T-cell (primary cell): Measurements from ENCODE around the gene CBY1. TPM values are rescaled to one million over a fixed set of nuclear protein-coding genes. Genes with fewer than 3 reads are reported as not detected.

ENCODE experiments used
- ATAC-seq, 4 experiments: fragments of 200-7000 bp in 3 of 4; fragments of 150-1000 bp in 1 of 4; cut with Tn5 transposase; replicated peaks in 1 of 4; 1 replicate in 3 of 4; 2 replicates in 1 of 4; pipeline ENCODE4 v1.10.0; 2021; ENCODE audit warnings: moderate library complexity in 3 of 4, mild to moderate bottlenecking in 2 of 4, moderate number of reproducible peaks in 1 of 4
- CTCF ChIA-PET, 2 donors: fragments of 300-600 bp; sonication (Branson Sonifier 250); formaldehyde crosslinking; loops; one replicate each; lab custom pipeline; 2022; ENCODE audit warnings: antibody characterized with exemption in 2 of 2; lab: Charles Lee
- POLR2A ChIA-PET, 2 donors: fragments of 300-600 bp; sonication (Branson Sonifier 250); formaldehyde crosslinking; loops; one replicate each; lab custom pipeline; 2022; ENCODE audit warnings: antibody characterized with exemption in 2 of 2; lab: Charles Lee
- DNase-seq, 35 experiments: peaks; one replicate each; pipeline versions ENCODE4 v3.0.0 to v3.0.0-alpha.2; 2013 to 2023
- H3K27ac ChIP-seq: one replicate; pipeline ENCODE4 v1.5.1; 2013; ENCODE audit warnings: low read length
- H3K27me3 ChIP-seq, 2 experiments: replicated peaks in 1 of 2; 1 replicate in 1 of 2; 2 replicates in 1 of 2; pipeline versions ENCODE4 v1.6.1 to v1.7.0; 2013; ENCODE audit warnings: low read length in 1 of 2, mixed read lengths in 1 of 2; ENCODE audit not compliant: control insufficient read depth in 2 of 2, insufficient read depth in 2 of 2; ENCODE audit errors: extremely low read depth in 1 of 2
- H3K36me3 ChIP-seq, 2 donors: 1 replicate in 1 of 2; 2 replicates in 1 of 2; pipeline versions ENCODE4 v1.6.1 to v1.7.0; 2013; ENCODE audit warnings: low read length in 1 of 2; ENCODE audit not compliant: control insufficient read depth in 2 of 2, insufficient read depth in 1 of 2; ENCODE audit errors: extremely low read depth in 1 of 2
- H3K4me1 ChIP-seq, 2 experiments: 1 replicate in 1 of 2; 2 replicates in 1 of 2; pipeline versions ENCODE4 v1.6.1 to v1.7.0; 2013; ENCODE audit warnings: low read length in 2 of 2, mixed read lengths in 1 of 2; ENCODE audit not compliant: insufficient read depth in 2 of 2, control insufficient read depth in 1 of 2; ENCODE audit errors: extremely low read depth in 1 of 2
- H3K4me3 ChIP-seq, 2 donors: 1 replicate in 1 of 2; 2 replicates in 1 of 2; pipeline versions ENCODE4 v1.5.1 to v1.7.0; 2013; ENCODE audit warnings: mild to moderate bottlenecking in 2 of 2, low read length in 1 of 2, moderate library complexity in 1 of 2; ENCODE audit not compliant: control insufficient read depth in 1 of 2; ENCODE audit errors: extremely low read depth in 1 of 2
- H3K9me3 ChIP-seq: 2 replicates; pipeline ENCODE4 v1.7.0; 2013
- H3K27ac Mint-ChIP-seq, 2 donors: one replicate each; pipeline ENCODE4 v1.8.0; 2020 to 2021; ENCODE audit warnings: mild to moderate bottlenecking in 2 of 2, mixed read lengths in 2 of 2
- H3K27me3 Mint-ChIP-seq, 2 donors: one replicate each; pipeline ENCODE4 v1.8.0; 2021 to 2022; ENCODE audit warnings: mixed read lengths in 2 of 2
- H3K36me3 Mint-ChIP-seq: one replicate; pipeline ENCODE4 v1.8.0; 2021; ENCODE audit warnings: mixed read lengths
- H3K4me1 Mint-ChIP-seq, 3 donors: one replicate each; pipeline ENCODE4 v1.8.0; 2020 to 2022; ENCODE audit warnings: mixed read lengths in 3 of 3, mild to moderate bottlenecking in 1 of 3
- H3K4me3 Mint-ChIP-seq, 3 donors: one replicate each; pipeline ENCODE4 v1.8.0; 2020 to 2022; ENCODE audit warnings: mild to moderate bottlenecking in 3 of 3, mixed read lengths in 3 of 3, moderate library complexity in 3 of 3
- H3K9me3 Mint-ChIP-seq, 3 donors: one replicate each; pipeline ENCODE4 v1.8.0; 2020 to 2022; ENCODE audit warnings: mixed read lengths in 3 of 3
- WGBS: methylation state at CpG from one replicate; pipeline ENCODE4 v1.1.5; 2013; ENCODE audit warnings: missing lambda C conversion rate; ENCODE audit not compliant: insufficient coverage; 5-methylcytosine and 5-hydroxymethylcytosine counted together
- total RNA-seq, 35 experiments: library from RNA in 6 of 35; stranded (reverse) in 6 of 35; fragments of 120-200 nt in 1 of 35; gene quantifications; one replicate each; pipeline versions ENCODE4 v1.2.1 to v1.2.4 and lab custom pipeline; 2013 to 2026

The CBY1 gene
- total RNA-seq, 5 donors from 2014 or later (not counting 1 experiment from before 2014, with no cell fraction given) = 10.3 to 32.0 (median 27.8) TPM

DNA sequence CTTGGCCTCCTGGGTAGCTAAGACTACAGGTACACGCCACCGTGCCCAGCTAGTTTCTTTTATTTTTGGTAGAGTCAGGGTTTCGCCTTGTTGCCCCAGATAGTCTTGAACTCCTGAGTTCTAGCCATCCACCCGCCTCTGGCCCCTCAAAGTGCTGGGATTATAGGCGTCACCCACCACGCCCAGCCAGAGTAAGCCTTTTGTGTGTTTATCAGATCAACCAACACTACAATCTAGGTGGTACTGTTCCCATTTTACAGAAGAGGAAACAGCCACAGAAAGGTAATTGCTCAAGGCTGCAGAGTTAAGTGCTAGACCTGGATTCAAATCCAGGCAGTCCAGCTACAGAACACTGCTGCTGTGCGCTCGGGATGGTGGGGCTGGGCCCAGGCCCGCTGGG is 28.5 kb downstream of the CBY1 start:
- peaks cover 16 to 58% of the 10 kb centered on the region in 2 donors for H3K36me3 ChIP-seq
- CTCF ChIA-PET = interaction anchor here in 1 of 2 donors (0.7 kb wide), 1 partner anchor 13 kb away, joined by 3 read pairs; no protein-coding TSS in a partner anchor
- H3K4me1 Mint-ChIP-seq = peaks cover 19 to 24% (median 23%) of the 10 kb centered on the region in 3 donors
- peaks cover 5 to 17% of the 10 kb centered on the region in 2 experiments for H3K4me1 ChIP-seq
- H3K4me3 ChIP-seq = no peak overlapping the region
- DNase-seq (no peak), ATAC-seq (no peak)
- POLR2A ChIA-PET = interaction anchor here in 1 of 2 donors (0.7 kb wide), 1 partner anchor 161 kb away, joined by 9 read pairs; no protein-coding TSS in a partner anchor
- H3K27ac Mint-ChIP-seq = no peak overlapping the region
- WGBS = 100% methylated on average over 3 of the region's 9 CpGs
- no peaks in the 10 kb centered on the region for H3K9me3 ChIP-seq
- no peak overlapping the region for H3K27ac ChIP-seq
- H3K4me3 Mint-ChIP-seq = no peak overlapping the region
- no peaks in the 10 kb centered on the region for H3K27me3 ChIP-seq
- H3K9me3 Mint-ChIP-seq = no peaks in the 10 kb centered on the region
- H3K36me3 Mint-ChIP-seq = peaks cover 26% of the 10 kb centered on the region
- H3K27me3 Mint-ChIP-seq = no peaks in the 10 kb centered on the region

DNA sequence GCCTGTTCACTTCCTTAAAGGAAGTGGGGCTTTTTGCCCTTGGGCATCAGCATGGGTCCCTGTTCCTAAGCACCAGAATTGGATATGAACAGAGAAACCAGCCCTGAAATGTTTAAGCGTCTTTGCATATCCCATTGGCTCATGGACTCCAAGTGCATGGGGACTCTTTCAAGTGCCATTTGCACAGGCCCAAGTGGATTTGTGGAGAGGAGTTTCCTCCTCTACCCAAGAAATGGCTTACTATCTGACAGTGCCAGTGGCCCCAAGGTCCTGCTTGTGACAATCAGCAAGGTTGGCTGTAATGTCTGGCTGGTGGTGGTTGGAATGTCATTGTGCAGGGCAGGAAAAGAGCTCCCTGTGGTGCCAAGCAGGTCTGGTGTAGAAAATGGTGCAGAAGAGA is 29.3 kb downstream of the CBY1 start:
- no CpG with 5 or more reads among the region's 1 CpG for WGBS
- DNase-seq (no peak), ATAC-seq (no peak)
- H3K4me3 ChIP-seq = no peak overlapping the region
- no peaks in the 10 kb centered on the region for H3K9me3 ChIP-seq
- H3K4me1 Mint-ChIP-seq = peaks cover 19 to 24% (median 23%) of the 10 kb centered on the region in 3 donors
- no peak overlapping the region for H3K4me3 Mint-ChIP-seq
- H3K27ac Mint-ChIP-seq = no peak overlapping the region
- ChIA-PET CTCF (no interaction called here), POLR2A (no interaction called here)
- H3K27me3 ChIP-seq = no peaks in the 10 kb centered on the region
- peaks cover 5 to 17% of the 10 kb centered on the region in 2 experiments for H3K4me1 ChIP-seq
- no peaks in the 10 kb centered on the region for H3K9me3 Mint-ChIP-seq
- peaks cover 16 to 61% of the 10 kb centered on the region in 2 donors for H3K36me3 ChIP-seq
- no peaks in the 10 kb centered on the region for H3K27me3 Mint-ChIP-seq
- H3K27ac ChIP-seq = no peak overlapping the region
- H3K36me3 Mint-ChIP-seq = peaks cover 28% of the 10 kb centered on the region

DNA sequence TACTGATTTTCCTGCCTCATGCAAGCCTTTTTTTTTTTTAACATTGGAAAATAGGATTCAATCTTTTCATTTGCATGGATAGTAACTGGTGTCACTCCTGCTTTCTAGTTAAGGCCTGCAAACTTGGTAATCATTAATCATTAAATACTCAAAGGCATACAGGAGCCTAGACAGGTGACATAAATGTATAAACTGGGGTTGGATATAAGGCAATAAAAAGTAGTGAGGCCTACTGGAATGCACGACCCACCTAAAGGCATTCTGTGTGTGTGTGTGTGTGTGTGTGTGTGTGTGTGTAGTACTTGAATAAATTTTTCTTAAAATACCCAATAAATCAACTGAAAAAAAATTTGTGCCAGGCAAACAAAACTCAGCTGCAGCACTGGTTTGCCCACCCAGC is 33.2 kb downstream of the CBY1 start:
- Mint-ChIP-seq H3K9me3 (no peaks in the 10 kb centered on the region), H3K36me3 (peaks cover 41% of the 10 kb centered on the region), H3K4me1 (peaks cover 15 to 20% (median 19%) of the 10 kb centered on the region in 3 donors), H3K4me3 (no peak overlapping the region), H3K27ac (no peak overlapping the region), H3K27me3 (no peaks in the 10 kb centered on the region)
- Histone ChIP-seq H3K9me3 (no peaks in the 10 kb centered on the region), H3K27ac (no peak overlapping the region), H3K4me3 (no peak overlapping the region), H3K4me1 (no peaks in the 10 kb centered on the region), H3K36me3 (peaks cover 11 to 60% of the 10 kb centered on the region in 2 donors), H3K27me3 (no peaks in the 10 kb centered on the region)
- CTCF ChIA-PET = interaction anchor here in 1 of 2 donors (0.6 kb wide), 1 partner anchor 180 kb away, joined by 3 read pairs; no protein-coding TSS in a partner anchor
- no peak for ATAC-seq
- no CpG with 5 or more reads among the region's 1 CpG for WGBS
- DNase-seq = no peak
- POLR2A ChIA-PET = interaction anchor here in 1 of 2 donors (0.6 kb wide), 1 partner anchor 18 kb away, joined by 5 read pairs; no protein-coding TSS in a partner anchor

DNA sequence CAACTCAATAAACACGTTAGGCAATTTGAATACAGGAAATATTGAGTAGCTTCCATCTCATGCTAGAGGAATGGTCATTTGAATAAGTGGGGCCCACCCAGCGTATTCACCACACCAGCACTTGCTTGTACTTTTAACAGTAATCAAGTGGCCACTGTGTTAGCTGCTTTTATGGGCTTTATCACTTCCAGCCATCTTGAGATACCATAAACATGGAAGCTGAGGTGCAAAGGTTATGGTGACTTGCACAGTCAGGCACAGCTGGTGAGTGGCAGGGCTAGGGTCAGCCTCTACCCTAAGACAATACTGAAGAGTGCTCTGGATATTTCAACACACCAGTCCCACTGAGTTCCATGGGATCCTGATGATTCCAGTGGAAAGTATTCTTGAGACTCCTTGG is 37.6 kb downstream of the CBY1 start:
- no peak overlapping the region for H3K4me3 ChIP-seq
- WGBS = no CpG with 5 or more reads among the region's 2 CpGs
- H3K36me3 Mint-ChIP-seq = peaks cover 43% of the 10 kb centered on the region
- H3K4me3 Mint-ChIP-seq = no peak overlapping the region
- ChIA-PET CTCF (no interaction called here), POLR2A (interaction anchor here in 1 of 2 donors (0.5 to 0.7 kb wide), 3 partner anchors 10 to 161 kb away, joined by 3 to 6 read pairs (median 3); no protein-coding TSS in a partner anchor)
- H3K36me3 ChIP-seq = peaks cover 0 to 25% of the 10 kb centered on the region in 2 donors
- H3K4me1 Mint-ChIP-seq = peaks cover 44 to 60% (median 60%) of the 10 kb centered on the region in 3 donors
- H3K9me3 ChIP-seq = no peaks in the 10 kb centered on the region
- no peak for DNase-seq
- no peak overlapping the region for H3K27ac Mint-ChIP-seq
- ATAC-seq = no peak
- peaks cover 9 to 19% of the 10 kb centered on the region in 2 experiments for H3K4me1 ChIP-seq
- H3K27me3 Mint-ChIP-seq = no peaks in the 10 kb centered on the region
- no peak overlapping the region for H3K27ac ChIP-seq
- no peaks in the 10 kb centered on the region for H3K9me3 Mint-ChIP-seq
- H3K27me3 ChIP-seq = no peaks in the 10 kb centered on the region

DNA sequence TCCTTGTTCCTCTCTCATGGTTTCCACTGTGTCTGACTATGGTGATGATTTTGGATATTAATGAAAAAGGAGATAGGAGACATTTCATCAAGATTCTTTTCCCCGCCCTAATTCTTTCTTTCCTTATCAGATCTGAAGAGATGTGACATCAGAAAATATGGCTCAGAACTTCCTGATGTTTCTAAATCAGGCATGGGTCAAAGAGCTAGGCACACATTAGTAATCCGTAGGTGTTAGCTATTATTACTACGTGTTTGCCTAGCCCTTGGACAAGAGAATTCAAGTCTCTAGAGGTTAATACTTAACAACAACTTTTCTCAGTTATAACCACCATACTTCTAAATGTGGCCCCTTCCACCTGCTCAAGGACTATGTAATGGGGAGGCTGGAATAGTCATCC is 38.5 kb downstream of the CBY1 start:
- Mint-ChIP-seq H3K27ac (peak overlapping the region in 1 of 2 donors; percentile 31), H3K4me3 (no peak overlapping the region), H3K4me1 (peaks cover 53 to 69% (median 69%) of the 10 kb centered on the region in 3 donors), H3K36me3 (peaks cover 42% of the 10 kb centered on the region), H3K9me3 (no peaks in the 10 kb centered on the region), H3K27me3 (no peaks in the 10 kb centered on the region)
- H3K4me1 ChIP-seq = peaks cover 16 to 28% of the 10 kb centered on the region in 2 experiments
- no peak for ATAC-seq
- H3K36me3 ChIP-seq = peaks cover 0 to 22% of the 10 kb centered on the region in 2 donors
- no CpG with 5 or more reads among the region's 3 CpGs for WGBS
- H3K27me3 ChIP-seq = no peaks in the 10 kb centered on the region
- H3K27ac ChIP-seq = no peak overlapping the region
- CTCF ChIA-PET = no interaction called here
- POLR2A ChIA-PET = interaction anchor here (0.6 to 1.4 kb wide), 3 partner anchors 9 to 393 kb away, joined by 3 to 6 read pairs (median 4); no protein-coding TSS in a partner anchor
- H3K4me3 ChIP-seq = no peak overlapping the region
- H3K9me3 ChIP-seq = no peaks in the 10 kb centered on the region
- no peak for DNase-seq

DNA sequence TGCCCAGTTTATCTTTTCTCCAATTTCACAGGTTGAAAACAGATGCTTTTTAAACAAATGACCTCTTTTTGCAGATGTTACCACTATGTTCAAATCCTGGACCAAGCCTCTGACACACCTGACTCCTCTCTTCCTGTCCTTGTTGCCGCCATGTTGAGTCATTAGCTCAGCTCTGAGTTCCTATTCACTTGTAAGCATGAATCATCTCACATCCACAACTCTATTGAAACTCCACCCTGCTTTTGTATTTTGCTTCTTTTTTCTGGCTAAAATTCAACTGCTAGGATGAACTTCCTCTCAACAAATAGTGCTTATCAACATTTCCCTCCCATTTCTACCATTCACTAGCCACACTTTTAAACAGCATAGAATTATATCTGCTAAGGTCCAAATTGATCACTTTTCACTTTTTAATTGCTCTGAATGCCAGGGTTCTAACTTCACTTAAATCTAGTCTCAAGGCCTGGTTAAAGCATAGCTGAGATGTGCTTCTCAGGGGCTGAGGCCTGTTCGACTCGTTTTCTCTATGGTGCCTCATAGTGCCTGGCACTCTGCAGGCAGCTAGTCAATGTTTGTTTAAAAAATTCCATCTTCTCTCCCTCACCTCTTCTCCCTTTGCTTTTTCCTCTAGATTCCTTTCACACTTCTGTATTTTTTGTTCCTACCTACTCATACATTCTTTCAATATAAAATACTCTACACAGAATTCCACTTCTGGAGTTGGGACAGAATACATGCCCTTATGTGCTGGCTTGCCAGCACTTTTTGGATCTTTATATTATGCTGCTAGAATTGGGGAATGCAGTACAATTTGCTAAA is 40.4 kb downstream of the CBY1 start:
- H3K4me3 Mint-ChIP-seq = peak overlapping the region; percentile 49 to 97 (median 91)
- no peaks in the 10 kb centered on the region for H3K9me3 ChIP-seq
- peak overlapping the region; percentile 85 to 93 for H3K27ac Mint-ChIP-seq
- peak overlapping the region; percentile 29 for H3K27ac ChIP-seq
- no peaks in the 10 kb centered on the region for H3K27me3 ChIP-seq
- H3K4me1 Mint-ChIP-seq = peaks cover 53 to 76% (median 76%) of the 10 kb centered on the region in 3 donors
- 50% methylated on average over 1 of the region's 3 CpGs for WGBS
- ATAC-seq (peak in 3 of 4 experiments; percentile 29 to 38 (median 33)), DNase-seq (peak in 3 of 35 experiments; percentile 17 to 42 (median 39))
- peaks cover 20 to 36% of the 10 kb centered on the region in 2 experiments for H3K4me1 ChIP-seq
- H3K36me3 ChIP-seq = peaks cover 0 to 11% of the 10 kb centered on the region in 2 donors
- H3K4me3 ChIP-seq = no peak overlapping the region
- ChIA-PET CTCF (interaction anchor here in 1 of 2 donors (4.0 kb wide), 1 partner anchor 15 kb away, joined by 25 read pairs; the partner anchor contains the start of gene TOMM22), POLR2A (interaction anchor here (0.7 to 0.9 kb wide), 2 partner anchors 8 to 55 kb away, joined by 3 to 4 read pairs; no protein-coding TSS in a partner anchor)
- H3K9me3 Mint-ChIP-seq = no peaks in the 10 kb centered on the region
- H3K27me3 Mint-ChIP-seq = no peaks in the 10 kb centered on the region
- peaks cover 36% of the 10 kb centered on the region for H3K36me3 Mint-ChIP-seq
